GM12878 (cell line): ENCODE measurements around the gene SMPDL3B. TPM values are rescaled to one million over a fixed set of nuclear protein-coding genes. Genes with fewer than 3 reads are reported as not detected.

Source experiments
- ATF7 ChIP-seq: fragments of 450-650 bp; IDR thresholded peaks from 2 replicates; pipeline ENCODE4 v1.6.1; 2016; ENCODE audit warnings: low read depth, mild to moderate bottlenecking
- BRCA1 ChIP-seq: IDR thresholded peaks from 2 replicates; pipeline ENCODE4 v1.6.1; 2011; ENCODE audit warnings: low read depth, low read length, improper control_type of control experiment
- CBX5 ChIP-seq: sonication (generic); IDR thresholded peaks from 2 replicates; pipeline ENCODE4 v1.6.1; 2016; ENCODE audit warnings: low read depth, moderate library complexity, mild to moderate bottlenecking, inconsistent platforms
- CEBPB ChIP-seq, 2 experiments: fragments of 150-350 bp in 1 of 2; IDR thresholded peaks; 2 replicates each; pipeline ENCODE4 v1.6.1; 2012 to 2014; ENCODE audit warnings: low read depth in 2 of 2, low read length in 2 of 2, borderline replicate concordance in 1 of 2, inconsistent platforms in 1 of 2
- CHD1 ChIP-seq: IDR thresholded peaks from 2 replicates; pipeline ENCODE4 v1.6.1; 2012; ENCODE audit warnings: low read depth, low read length, improper control_type of control experiment
- FOXM1 ChIP-seq: IDR thresholded peaks from 2 replicates; pipeline ENCODE4 v1.6.1; 2012; ENCODE audit warnings: low read depth, mild to moderate bottlenecking, inconsistent platforms, low read length, moderate library complexity
- IKZF1 ChIP-seq: fragments of 450-650 bp; conservative IDR thresholded peaks from 2 replicates; pipeline ENCODE4 v1.6.1; 2017; ENCODE audit warnings: antibody characterized with exemption, mild to moderate bottlenecking
- MXI1 ChIP-seq: fragments of 150-350 bp; IDR thresholded peaks from 2 replicates; pipeline ENCODE4 v1.6.1; 2011; ENCODE audit warnings: low read depth, mild to moderate bottlenecking, inconsistent platforms, low read length, improper control_type of control experiment
- NBN ChIP-seq: fragments of 450-650 bp; IDR thresholded peaks from 2 replicates; pipeline ENCODE4 v1.6.1; 2016
- NFXL1 ChIP-seq: fragments of 450-650 bp; IDR thresholded peaks from 2 replicates; pipeline ENCODE4 v1.6.1; 2017; ENCODE audit warnings: antibody characterized with exemption, mild to moderate bottlenecking, borderline replicate concordance
- RAD51 ChIP-seq: fragments of 450-650 bp; IDR thresholded peaks from 2 replicates; pipeline ENCODE4 v1.6.1; 2016; ENCODE audit warnings: moderate library complexity, mild to moderate bottlenecking, inconsistent platforms
- RB1 ChIP-seq: fragments of 450-650 bp; formaldehyde crosslinking; IDR thresholded peaks from 2 replicates; pipeline ENCODE4 v1.6.1; 2017; ENCODE audit warnings: mild to moderate bottlenecking, borderline replicate concordance
- SMAD1 ChIP-seq: fragments of 450-650 bp; IDR thresholded peaks from 2 replicates; pipeline ENCODE4 v1.6.1; 2018; ENCODE audit warnings: mild to moderate bottlenecking, low read depth; ENCODE audit not compliant: partially characterized antibody
- ZNF24 ChIP-seq: fragments of 450-650 bp; IDR thresholded peaks from 2 replicates; pipeline ENCODE4 v1.6.1; 2017; ENCODE audit warnings: antibody characterized with exemption, mild to moderate bottlenecking
- ZNF384 ChIP-seq: IDR thresholded peaks from 2 replicates; pipeline ENCODE4 v1.6.1; 2012; ENCODE audit warnings: low read depth, mild to moderate bottlenecking, low read length, improper control_type of control experiment, borderline replicate concordance
- polyA plus RNA-seq, 11 experiments: library from polyadenylated mRNA; depleted of rRNA in 4 of 11; unstranded in 6 of 11; stranded (reverse) in 5 of 11; fragments of >200 nt; fragmentation: Nextera tagmentation in 4 of 11; fragmentation: Illumina TruSeq in 1 of 11; extraction: Ambion mirVana in 4 of 11; extraction: Trizol in 1 of 11; gene quantifications; 1 replicate in 1 of 11; 2 replicates in 10 of 11; pipeline versions ENCODE4 v1.2.1 to v1.2.3, GENCODE V29; 2011 to 2016; ENCODE audit warnings: inconsistent platforms in 2 of 11, missing spikeins in 2 of 11, low read depth in 1 of 11
- total RNA-seq, 4 experiments: library from RNA; depleted of rRNA in 3 of 4; stranded (reverse); fragments of >200 nt in 3 of 4; fragmentation: Illumina TruSeq in 1 of 4; extraction: Trizol in 1 of 4; gene quantifications; 2 replicates each; pipeline versions ENCODE4 v1.2.1 to v1.2.3, GENCODE V29; 2013 to 2021
- TF ChIP-seq, protein P1 (sequence below): fragments of 450-650 bp; IDR thresholded peaks from 2 replicates; pipeline ENCODE4 v1.6.1; 2018; ENCODE audit warnings: mild to moderate bottlenecking, low read depth, moderate library complexity; ENCODE audit not compliant: partially characterized antibody
- TF ChIP-seq, protein P2 (sequence below): fragments of 450-650 bp; IDR thresholded peaks from 2 replicates; pipeline ENCODE4 v1.6.1; 2016; ENCODE audit warnings: mild to moderate bottlenecking
- TF ChIP-seq, protein P3 (sequence below): fragments of 450-650 bp; IDR thresholded peaks from 2 replicates; pipeline ENCODE4 v1.6.1; 2017; ENCODE audit warnings: borderline replicate concordance
- TF ChIP-seq, protein P4 (sequence below): fragments of 450-650 bp; IDR thresholded peaks from 2 replicates; pipeline ENCODE4 v1.6.1; 2016; ENCODE audit warnings: mild to moderate bottlenecking
- TF ChIP-seq, protein P5 (sequence below): fragments of 450-650 bp; IDR thresholded peaks from 2 replicates; pipeline ENCODE4 v1.6.1; 2016; ENCODE audit warnings: mild to moderate bottlenecking, moderate library complexity, borderline replicate concordance

Gene SMPDL3B
- total and polyA plus RNA-seq, 10 of the 15 experiments (the other 5 are each of a cell fraction or from before 2014, with no cell fraction given) = 0.56 to 2.7 (median 1.0) TPM

DNA sequence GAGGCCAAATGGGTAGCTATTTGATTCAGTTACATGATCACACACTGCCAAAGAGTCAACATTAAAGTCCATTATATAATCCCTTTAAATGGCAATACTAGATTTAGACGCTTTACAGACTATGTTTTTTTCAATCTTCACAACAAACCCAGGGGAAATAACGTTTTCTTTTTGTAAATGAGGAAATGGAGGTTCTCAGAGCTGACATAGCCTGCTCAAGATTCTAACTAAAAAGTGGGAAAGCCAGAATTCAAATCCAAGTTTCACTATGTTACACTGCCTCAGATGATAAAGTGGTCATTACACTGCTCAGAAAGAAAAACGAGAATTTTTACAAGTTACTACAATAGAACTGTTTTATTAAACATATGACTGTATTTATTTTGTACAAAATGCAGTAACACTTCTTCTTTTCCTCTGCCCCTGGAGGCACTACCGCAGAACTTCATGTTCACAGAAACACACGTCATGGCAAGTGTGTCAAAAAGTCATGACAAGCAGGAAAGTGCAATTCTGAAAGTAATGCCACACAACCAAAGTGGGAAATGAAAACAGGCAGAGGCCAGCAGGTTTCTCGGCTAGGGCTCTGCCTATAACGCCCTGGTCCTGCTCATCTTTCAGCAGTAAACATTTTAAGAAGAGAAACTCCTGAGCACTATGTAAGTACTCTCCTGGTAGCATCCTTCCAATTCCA, 43.5 kb upstream of the SMPDL3B start (continued):
- TF ChIP-seq, protein P1, sequence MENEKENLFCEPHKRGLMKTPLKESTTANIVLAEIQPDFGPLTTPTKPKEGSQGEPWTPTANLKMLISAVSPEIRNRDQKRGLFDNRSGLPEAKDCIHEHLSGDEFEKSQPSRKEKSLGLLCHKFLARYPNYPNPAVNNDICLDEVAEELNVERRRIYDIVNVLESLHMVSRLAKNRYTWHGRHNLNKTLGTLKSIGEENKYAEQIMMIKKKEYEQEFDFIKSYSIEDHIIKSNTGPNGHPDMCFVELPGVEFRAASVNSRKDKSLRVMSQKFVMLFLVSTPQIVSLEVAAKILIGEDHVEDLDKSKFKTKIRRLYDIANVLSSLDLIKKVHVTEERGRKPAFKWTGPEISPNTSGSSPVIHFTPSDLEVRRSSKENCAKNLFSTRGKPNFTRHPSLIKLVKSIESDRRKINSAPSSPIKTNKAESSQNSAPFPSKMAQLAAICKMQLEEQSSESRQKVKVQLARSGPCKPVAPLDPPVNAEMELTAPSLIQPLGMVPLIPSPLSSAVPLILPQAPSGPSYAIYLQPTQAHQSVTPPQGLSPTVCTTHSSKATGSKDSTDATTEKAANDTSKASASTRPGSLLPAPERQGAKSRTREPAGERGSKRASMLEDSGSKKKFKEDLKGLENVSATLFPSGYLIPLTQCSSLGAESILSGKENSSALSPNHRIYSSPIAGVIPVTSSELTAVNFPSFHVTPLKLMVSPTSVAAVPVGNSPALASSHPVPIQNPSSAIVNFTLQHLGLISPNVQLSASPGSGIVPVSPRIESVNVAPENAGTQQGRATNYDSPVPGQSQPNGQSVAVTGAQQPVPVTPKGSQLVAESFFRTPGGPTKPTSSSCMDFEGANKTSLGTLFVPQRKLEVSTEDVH = no peak
- TF ChIP-seq, protein P2, sequence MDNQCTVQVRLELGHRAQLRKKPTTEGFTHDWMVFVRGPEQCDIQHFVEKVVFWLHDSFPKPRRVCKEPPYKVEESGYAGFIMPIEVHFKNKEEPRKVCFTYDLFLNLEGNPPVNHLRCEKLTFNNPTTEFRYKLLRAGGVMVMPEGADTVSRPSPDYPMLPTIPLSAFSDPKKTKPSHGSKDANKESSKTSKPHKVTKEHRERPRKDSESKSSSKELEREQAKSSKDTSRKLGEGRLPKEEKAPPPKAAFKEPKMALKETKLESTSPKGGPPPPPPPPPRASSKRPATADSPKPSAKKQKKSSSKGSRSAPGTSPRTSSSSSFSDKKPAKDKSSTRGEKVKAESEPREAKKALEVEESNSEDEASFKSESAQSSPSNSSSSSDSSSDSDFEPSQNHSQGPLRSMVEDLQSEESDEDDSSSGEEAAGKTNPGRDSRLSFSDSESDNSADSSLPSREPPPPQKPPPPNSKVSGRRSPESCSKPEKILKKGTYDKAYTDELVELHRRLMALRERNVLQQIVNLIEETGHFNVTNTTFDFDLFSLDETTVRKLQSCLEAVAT = 0 out of 2 replicates have a peak, but pooled peaks have one; percentile 35
- TF ChIP-seq NBN = peak; percentile 71; the same call in 1 of the 2 replicates
- TF ChIP-seq, protein P3, sequence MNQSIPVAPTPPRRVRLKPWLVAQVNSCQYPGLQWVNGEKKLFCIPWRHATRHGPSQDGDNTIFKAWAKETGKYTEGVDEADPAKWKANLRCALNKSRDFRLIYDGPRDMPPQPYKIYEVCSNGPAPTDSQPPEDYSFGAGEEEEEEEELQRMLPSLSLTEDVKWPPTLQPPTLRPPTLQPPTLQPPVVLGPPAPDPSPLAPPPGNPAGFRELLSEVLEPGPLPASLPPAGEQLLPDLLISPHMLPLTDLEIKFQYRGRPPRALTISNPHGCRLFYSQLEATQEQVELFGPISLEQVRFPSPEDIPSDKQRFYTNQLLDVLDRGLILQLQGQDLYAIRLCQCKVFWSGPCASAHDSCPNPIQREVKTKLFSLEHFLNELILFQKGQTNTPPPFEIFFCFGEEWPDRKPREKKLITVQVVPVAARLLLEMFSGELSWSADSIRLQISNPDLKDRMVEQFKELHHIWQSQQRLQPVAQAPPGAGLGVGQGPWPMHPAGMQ = no peak
- TF ChIP-seq SMAD1 = no peak
- TF ChIP-seq ATF7 = peak; percentile 94
- no peak for TF ChIP-seq NFXL1
- peak; percentile 91 for TF ChIP-seq IKZF1
- TF ChIP-seq CBX5 = no peak
- TF ChIP-seq, protein P4, sequence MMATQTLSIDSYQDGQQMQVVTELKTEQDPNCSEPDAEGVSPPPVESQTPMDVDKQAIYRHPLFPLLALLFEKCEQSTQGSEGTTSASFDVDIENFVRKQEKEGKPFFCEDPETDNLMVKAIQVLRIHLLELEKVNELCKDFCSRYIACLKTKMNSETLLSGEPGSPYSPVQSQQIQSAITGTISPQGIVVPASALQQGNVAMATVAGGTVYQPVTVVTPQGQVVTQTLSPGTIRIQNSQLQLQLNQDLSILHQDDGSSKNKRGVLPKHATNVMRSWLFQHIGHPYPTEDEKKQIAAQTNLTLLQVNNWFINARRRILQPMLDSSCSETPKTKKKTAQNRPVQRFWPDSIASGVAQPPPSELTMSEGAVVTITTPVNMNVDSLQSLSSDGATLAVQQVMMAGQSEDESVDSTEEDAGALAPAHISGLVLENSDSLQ = peak; percentile 64
- TF ChIP-seq CHD1 = no peak
- TF ChIP-seq CEBPB (IDR thresholded peaks at IDR 0.05; ENCODE audit: borderline replicate concordance in 1 of 2, low read depth in 2 of 2, low read length in 2 of 2) = no peak
- TF ChIP-seq MXI1 = no peak
- TF ChIP-seq RAD51 = no peak
- TF ChIP-seq ZNF384 = no peak
- TF ChIP-seq, protein P5, sequence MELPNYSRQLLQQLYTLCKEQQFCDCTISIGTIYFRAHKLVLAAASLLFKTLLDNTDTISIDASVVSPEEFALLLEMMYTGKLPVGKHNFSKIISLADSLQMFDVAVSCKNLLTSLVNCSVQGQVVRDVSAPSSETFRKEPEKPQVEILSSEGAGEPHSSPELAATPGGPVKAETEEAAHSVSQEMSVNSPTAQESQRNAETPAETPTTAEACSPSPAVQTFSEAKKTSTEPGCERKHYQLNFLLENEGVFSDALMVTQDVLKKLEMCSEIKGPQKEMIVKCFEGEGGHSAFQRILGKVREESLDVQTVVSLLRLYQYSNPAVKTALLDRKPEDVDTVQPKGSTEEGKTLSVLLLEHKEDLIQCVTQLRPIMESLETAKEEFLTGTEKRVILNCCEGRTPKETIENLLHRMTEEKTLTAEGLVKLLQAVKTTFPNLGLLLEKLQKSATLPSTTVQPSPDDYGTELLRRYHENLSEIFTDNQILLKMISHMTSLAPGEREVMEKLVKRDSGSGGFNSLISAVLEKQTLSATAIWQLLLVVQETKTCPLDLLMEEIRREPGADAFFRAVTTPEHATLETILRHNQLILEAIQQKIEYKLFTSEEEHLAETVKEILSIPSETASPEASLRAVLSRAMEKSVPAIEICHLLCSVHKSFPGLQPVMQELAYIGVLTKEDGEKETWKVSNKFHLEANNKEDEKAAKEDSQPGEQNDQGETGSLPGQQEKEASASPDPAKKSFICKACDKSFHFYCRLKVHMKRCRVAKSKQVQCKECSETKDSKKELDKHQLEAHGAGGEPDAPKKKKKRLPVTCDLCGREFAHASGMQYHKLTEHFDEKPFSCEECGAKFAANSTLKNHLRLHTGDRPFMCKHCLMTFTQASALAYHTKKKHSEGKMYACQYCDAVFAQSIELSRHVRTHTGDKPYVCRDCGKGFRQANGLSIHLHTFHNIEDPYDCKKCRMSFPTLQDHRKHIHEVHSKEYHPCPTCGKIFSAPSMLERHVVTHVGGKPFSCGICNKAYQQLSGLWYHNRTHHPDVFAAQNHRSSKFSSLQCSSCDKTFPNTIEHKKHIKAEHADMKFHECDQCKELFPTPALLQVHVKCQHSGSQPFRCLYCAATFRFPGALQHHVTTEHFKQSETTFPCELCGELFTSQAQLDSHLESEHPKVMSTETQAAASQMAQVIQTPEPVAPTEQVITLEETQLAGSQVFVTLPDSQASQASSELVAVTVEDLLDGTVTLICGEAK = no peak
- TF ChIP-seq FOXM1 = no peak
- no peak for TF ChIP-seq RB1
- TF ChIP-seq BRCA1 = no peak
- TF ChIP-seq ZNF24 = peak; percentile 52; the same call in 1 of the 2 replicates
